Measurements from ENCODE around the gene DNLZ. TPM values are rescaled to one million over a fixed set of nuclear protein-coding genes. Genes with fewer than 3 reads are reported as not detected.

Gene DNLZ
- total RNA-seq, 2 experiments from 2014 or later: 16.8 to 21.2 TPM

DNA sequence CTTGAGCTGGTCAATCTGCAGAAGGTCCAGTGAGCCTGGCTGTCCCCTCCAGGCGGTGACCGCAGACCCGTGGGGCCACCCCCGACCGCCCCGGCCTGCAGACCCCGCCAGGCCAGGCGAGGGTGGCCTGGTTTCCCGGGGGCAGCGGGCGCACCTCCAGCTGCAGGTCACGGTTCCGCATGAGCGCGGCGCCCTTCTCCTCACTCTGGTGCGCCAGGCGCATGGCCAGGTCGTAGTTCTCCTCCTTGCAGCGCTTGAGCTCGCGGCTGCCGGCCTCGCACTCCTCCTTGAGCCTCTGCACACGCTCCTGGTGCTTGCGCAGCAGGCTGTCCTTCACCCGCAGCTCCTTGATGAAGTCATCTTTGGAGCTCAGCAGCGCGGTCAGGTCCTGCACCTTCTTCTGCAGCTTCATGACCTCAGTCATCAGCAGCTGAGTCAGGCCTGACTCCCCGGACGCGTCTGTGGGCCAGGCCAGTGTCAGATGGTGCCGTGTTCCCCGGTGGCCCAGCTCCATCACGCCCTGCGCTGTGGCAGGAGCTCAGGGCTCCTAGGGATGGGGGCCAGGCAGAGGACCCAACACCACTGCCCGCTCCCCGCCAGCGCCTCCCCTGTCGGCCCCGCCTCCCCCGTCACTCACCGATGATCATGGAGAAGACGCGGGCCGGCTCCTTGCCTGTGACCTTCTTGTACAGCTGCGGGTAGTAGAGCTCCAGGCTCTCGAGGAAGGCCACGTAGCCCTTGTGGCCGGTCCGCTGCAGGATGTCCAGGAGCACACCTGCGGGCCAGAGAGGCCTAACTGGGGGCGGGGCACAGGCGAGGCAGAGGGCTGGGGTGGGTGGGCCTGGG is 7.4 kb upstream of the DNLZ start:
- TF ChIP-seq, protein P1, sequence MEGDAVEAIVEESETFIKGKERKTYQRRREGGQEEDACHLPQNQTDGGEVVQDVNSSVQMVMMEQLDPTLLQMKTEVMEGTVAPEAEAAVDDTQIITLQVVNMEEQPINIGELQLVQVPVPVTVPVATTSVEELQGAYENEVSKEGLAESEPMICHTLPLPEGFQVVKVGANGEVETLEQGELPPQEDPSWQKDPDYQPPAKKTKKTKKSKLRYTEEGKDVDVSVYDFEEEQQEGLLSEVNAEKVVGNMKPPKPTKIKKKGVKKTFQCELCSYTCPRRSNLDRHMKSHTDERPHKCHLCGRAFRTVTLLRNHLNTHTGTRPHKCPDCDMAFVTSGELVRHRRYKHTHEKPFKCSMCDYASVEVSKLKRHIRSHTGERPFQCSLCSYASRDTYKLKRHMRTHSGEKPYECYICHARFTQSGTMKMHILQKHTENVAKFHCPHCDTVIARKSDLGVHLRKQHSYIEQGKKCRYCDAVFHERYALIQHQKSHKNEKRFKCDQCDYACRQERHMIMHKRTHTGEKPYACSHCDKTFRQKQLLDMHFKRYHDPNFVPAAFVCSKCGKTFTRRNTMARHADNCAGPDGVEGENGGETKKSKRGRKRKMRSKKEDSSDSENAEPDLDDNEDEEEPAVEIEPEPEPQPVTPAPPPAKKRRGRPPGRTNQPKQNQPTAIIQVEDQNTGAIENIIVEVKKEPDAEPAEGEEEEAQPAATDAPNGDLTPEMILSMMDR (conservative IDR thresholded peaks at IDR 0.05; ENCODE audit: low read length): no peak
- TF ChIP-seq EZH2phosphoT487 (IDR thresholded peaks at IDR 0.05; ENCODE audit: borderline replicate concordance, low read depth, low read length): no peak
- Histone ChIP-seq H2AFZ (ENCODE audit: low read length) (no peak overlapping the region), H3K4me2 (ENCODE audit: low read length) (no peak overlapping the region), H3K4me3 (ENCODE audit: low read depth, low read length, poor library complexity, severe bottlenecking) (no peak overlapping the region), H3K9me3 (ENCODE audit: low read length) (no peaks in the 10 kb centered on the region), H3K9me2 (ENCODE audit: insufficient read depth, low read length) (no peaks in the 10 kb centered on the region), H3K79me2 (ENCODE audit: insufficient read depth, low read depth, low read length) (no peaks in the 10 kb centered on the region), H3K36me3 (ENCODE audit: insufficient read depth, low read length) (peaks cover 12% of the 10 kb centered on the region; the same call in 1 of the 2 replicates), H4K20me1 (ENCODE audit: insufficient read depth, low read length) (no peaks in the 10 kb centered on the region), H3K27ac (ENCODE audit: low read depth, low read length, poor library complexity, severe bottlenecking) (no peak overlapping the region), H3K4me1 (ENCODE audit: insufficient read depth, low read length, poor library complexity, severe bottlenecking) (no peaks in the 10 kb centered on the region)
- intact Hi-C loops (cut with micrococcal nuclease; ENCODE audit: unreplicated experiment): no loop called here
- BruUV-seq (replicated peaks): no TSS peak
- ChIA-PET POLR2A (no interaction called here), CTCF (ENCODE audit: unreplicated experiment) (no interaction called here)
- DNase-seq (ENCODE audit: low spot score): no peak

DNA sequence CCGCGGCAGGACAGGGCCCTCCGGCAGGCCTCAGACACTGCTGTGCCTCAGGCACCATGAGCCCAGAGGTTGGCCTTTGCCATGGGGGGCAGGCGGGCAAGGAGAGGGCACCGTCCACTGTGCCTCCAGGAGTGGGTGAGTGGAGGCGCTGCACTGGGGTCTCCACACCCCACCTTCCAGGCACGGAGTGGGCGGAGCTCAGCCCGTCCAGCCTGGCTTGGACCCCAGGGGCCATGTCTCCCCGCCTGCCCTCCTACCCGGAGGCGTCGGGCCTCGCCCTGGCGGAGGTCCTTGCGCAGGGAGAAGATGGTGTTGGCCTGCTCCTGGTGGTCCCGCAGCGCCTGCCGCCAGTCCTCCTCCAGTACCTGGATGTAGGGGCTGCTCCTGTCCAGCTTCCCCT is 6.5 kb upstream of the DNLZ start:
- Histone ChIP-seq H3K9me2 (ENCODE audit: insufficient read depth, low read length) (no peaks in the 10 kb centered on the region), H3K27ac (ENCODE audit: low read depth, low read length, poor library complexity, severe bottlenecking) (no peak overlapping the region), H4K20me1 (ENCODE audit: insufficient read depth, low read length) (no peaks in the 10 kb centered on the region), H2AFZ (ENCODE audit: low read length) (no peak overlapping the region), H3K79me2 (ENCODE audit: insufficient read depth, low read depth, low read length) (no peaks in the 10 kb centered on the region), H3K4me2 (ENCODE audit: low read length) (no peak overlapping the region), H3K4me1 (ENCODE audit: insufficient read depth, low read length, poor library complexity, severe bottlenecking) (no peaks in the 10 kb centered on the region), H3K9me3 (ENCODE audit: low read length) (no peaks in the 10 kb centered on the region), H3K36me3 (ENCODE audit: insufficient read depth, low read length) (peaks cover 4% of the 10 kb centered on the region; the same call in 1 of the 2 replicates), H3K4me3 (ENCODE audit: low read depth, low read length, poor library complexity, severe bottlenecking) (no peak overlapping the region)
- ChIA-PET CTCF (ENCODE audit: unreplicated experiment) (no interaction called here), POLR2A (no interaction called here)
- TF ChIP-seq, protein P1 (conservative IDR thresholded peaks at IDR 0.05; ENCODE audit: low read length): no peak
- TF ChIP-seq EZH2phosphoT487 (IDR thresholded peaks at IDR 0.05; ENCODE audit: borderline replicate concordance, low read depth, low read length): no peak
- intact Hi-C loops (cut with micrococcal nuclease; ENCODE audit: unreplicated experiment): no loop called here
- no TSS peak for BruUV-seq (replicated peaks)
- no peak for DNase-seq (ENCODE audit: low spot score)

DNA sequence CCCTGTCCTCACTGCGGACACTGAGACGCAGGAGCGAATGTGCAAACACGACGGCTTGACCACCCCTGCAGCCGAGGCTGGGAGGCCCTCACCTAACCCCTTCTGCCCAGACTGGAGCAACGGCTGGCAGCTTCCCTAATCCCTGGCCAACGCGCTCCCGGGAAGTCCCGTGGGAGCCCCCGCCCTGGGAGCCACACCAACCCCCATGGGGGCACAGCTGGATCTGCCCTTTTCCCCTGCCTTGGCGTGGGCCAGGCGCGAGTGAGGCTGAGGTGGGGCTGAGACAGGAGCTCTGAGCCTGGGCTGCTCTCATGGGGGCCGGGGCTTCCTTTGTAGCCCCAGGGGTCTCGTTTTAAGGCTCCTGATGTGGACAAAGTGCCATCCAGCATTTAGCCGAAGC is 4.6 kb upstream of the DNLZ start:
- CTCF ChIA-PET (ENCODE audit: unreplicated experiment): no interaction called here
- BruUV-seq (replicated peaks): no TSS peak
- no peak for DNase-seq (ENCODE audit: low spot score)
- H3K79me2 ChIP-seq (ENCODE audit: insufficient read depth, low read depth, low read length): no peaks in the 10 kb centered on the region
- no peak overlapping the region for H3K27ac ChIP-seq (ENCODE audit: low read depth, low read length, poor library complexity, severe bottlenecking)
- no peaks in the 10 kb centered on the region for H3K9me3 ChIP-seq (ENCODE audit: low read length)
- H3K4me1 ChIP-seq (ENCODE audit: insufficient read depth, low read length, poor library complexity, severe bottlenecking): peaks cover 6% of the 10 kb centered on the region
- TF ChIP-seq, protein P1 (conservative IDR thresholded peaks at IDR 0.05; ENCODE audit: low read length): no peak
- TF ChIP-seq EZH2phosphoT487 (IDR thresholded peaks at IDR 0.05; ENCODE audit: borderline replicate concordance, low read depth, low read length): no peak
- H2AFZ ChIP-seq (ENCODE audit: low read length): no peak overlapping the region
- no peaks in the 10 kb centered on the region for H3K9me2 ChIP-seq (ENCODE audit: insufficient read depth, low read length)
- intact Hi-C loops (cut with micrococcal nuclease; ENCODE audit: unreplicated experiment): no loop called here
- H4K20me1 ChIP-seq (ENCODE audit: insufficient read depth, low read length): no peaks in the 10 kb centered on the region
- H3K36me3 ChIP-seq (ENCODE audit: insufficient read depth, low read length): no peaks in the 10 kb centered on the region
- no peak overlapping the region for H3K4me3 ChIP-seq (ENCODE audit: low read depth, low read length, poor library complexity, severe bottlenecking)
- H3K4me2 ChIP-seq (ENCODE audit: low read length): no peak overlapping the region
- POLR2A ChIA-PET: no interaction called here
